Measurements from ENCODE around the gene CHCHD6.

DNA sequence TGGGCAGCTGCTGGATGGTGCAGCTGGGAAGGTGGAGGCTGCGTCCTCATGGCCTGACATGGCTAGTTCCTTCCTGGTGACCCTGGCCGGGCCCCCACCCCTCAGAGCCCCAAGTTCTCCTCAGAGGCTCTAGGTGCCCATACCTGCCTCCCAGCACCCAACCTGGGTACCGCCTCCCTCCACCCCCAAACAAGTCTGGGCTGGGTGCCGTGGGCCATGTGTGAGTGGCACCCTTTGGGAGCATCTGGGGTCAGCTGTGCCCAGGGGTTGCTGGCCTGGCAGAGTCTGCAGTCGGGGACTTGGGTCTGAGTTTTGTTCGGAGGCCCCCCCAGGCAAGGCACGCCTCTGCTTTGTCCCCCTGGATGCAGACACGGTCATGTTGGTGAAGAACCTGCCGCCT, 289.4 kb downstream of the CHCHD6 start:
- TF ChIP-seq, protein P1, sequence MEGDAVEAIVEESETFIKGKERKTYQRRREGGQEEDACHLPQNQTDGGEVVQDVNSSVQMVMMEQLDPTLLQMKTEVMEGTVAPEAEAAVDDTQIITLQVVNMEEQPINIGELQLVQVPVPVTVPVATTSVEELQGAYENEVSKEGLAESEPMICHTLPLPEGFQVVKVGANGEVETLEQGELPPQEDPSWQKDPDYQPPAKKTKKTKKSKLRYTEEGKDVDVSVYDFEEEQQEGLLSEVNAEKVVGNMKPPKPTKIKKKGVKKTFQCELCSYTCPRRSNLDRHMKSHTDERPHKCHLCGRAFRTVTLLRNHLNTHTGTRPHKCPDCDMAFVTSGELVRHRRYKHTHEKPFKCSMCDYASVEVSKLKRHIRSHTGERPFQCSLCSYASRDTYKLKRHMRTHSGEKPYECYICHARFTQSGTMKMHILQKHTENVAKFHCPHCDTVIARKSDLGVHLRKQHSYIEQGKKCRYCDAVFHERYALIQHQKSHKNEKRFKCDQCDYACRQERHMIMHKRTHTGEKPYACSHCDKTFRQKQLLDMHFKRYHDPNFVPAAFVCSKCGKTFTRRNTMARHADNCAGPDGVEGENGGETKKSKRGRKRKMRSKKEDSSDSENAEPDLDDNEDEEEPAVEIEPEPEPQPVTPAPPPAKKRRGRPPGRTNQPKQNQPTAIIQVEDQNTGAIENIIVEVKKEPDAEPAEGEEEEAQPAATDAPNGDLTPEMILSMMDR (IDR thresholded peaks at IDR 0.05) = no peak
- no peak for TF ChIP-seq POLR2A (IDR thresholded peaks at IDR 0.05)
